IPS DF 6.9 (cell line): ENCODE data around the gene BUD23.

Source experiments
- DNase-seq: peaks from one replicate; pipeline ENCODE4 v3.0.0-alpha.2; 2013; ENCODE audit warnings: low read depth, low spot score
- H3K27ac ChIP-seq: one replicate; pipeline ENCODE4 v1.5.1; 2013; ENCODE audit warnings: low read length, control low read depth
- H3K27me3 ChIP-seq: 2 replicates; pipeline ENCODE4 v1.6.1; 2013; ENCODE audit warnings: mild to moderate bottlenecking, low read length; ENCODE audit not compliant: control insufficient read depth, insufficient read depth
- H3K36me3 ChIP-seq: 2 replicates; pipeline ENCODE4 v1.6.1; 2013; ENCODE audit warnings: low read length; ENCODE audit not compliant: control insufficient read depth, insufficient read depth
- H3K4me1 ChIP-seq: 2 replicates; pipeline ENCODE4 v1.6.1; 2013; ENCODE audit warnings: low read length; ENCODE audit not compliant: control insufficient read depth, insufficient read depth
- H3K4me3 ChIP-seq: 2 replicates; pipeline ENCODE4 v1.5.1; 2013; ENCODE audit warnings: mild to moderate bottlenecking, low read length
- H3K9me3 ChIP-seq: 2 replicates; pipeline ENCODE4 v1.6.1; 2013; ENCODE audit warnings: low read length, inconsistent platforms; ENCODE audit not compliant: control insufficient read depth, insufficient read depth
- WGBS: extraction: QIAGEN DNeasy Blood & Tissue Kit; methylation state at CpG from one replicate; pipeline ENCODE4 v1.1.7; 2013; ENCODE audit warnings: mixed read lengths, missing lambda C conversion rate; ENCODE audit not compliant: insufficient read length, insufficient coverage; 5-methylcytosine and 5-hydroxymethylcytosine counted together

Gene BUD23

GRCh38 chr7:73740212-73740611 is 56.8 kb downstream of the BUD23 start:
- no peaks in the 10 kb centered on the region for H3K9me3 ChIP-seq
- no peaks in the 10 kb centered on the region for H3K27me3 ChIP-seq
- H3K4me3 ChIP-seq: no peak overlapping the region
- no peak for DNase-seq
- H3K36me3 ChIP-seq: peaks cover 7% of the 10 kb centered on the region; the same call in 1 of the 2 replicates
- peaks cover 11% of the 10 kb centered on the region; the same call in 1 of the 2 replicates for H3K4me1 ChIP-seq
- no peak overlapping the region for H3K27ac ChIP-seq
- no CpG with 5 or more reads among the region's 7 CpGs for WGBS

GRCh38 chr7:73740771-73741170 is 57.4 kb downstream of the BUD23 start:
- WGBS: no CpG with 5 or more reads among the region's 5 CpGs
- no peak for DNase-seq
- H3K27ac ChIP-seq: no peak overlapping the region

GRCh38 chr7:73741600-73741999 is 58.2 kb downstream of the BUD23 start:
- Histone ChIP-seq H3K36me3 (peaks cover under 1% of the 10 kb centered on the region; the same call in 1 of the 2 replicates), H3K27ac (no peak overlapping the region), H3K4me3 (no peak overlapping the region), H3K27me3 (no peaks in the 10 kb centered on the region), H3K9me3 (no peaks in the 10 kb centered on the region), H3K4me1 (peaks cover 11% of the 10 kb centered on the region; the same call in 1 of the 2 replicates)
- WGBS: no CpG with 5 or more reads among the region's 5 CpGs
- no peak for DNase-seq

More at GRCh38 chr7:73740771-73741170, 57.4 kb downstream of the BUD23 start:
- Histone ChIP-seq H3K4me3 (no peak overlapping the region), H3K4me1 (peaks cover 11% of the 10 kb centered on the region; the same call in 1 of the 2 replicates), H3K36me3 (peaks cover 4% of the 10 kb centered on the region; the same call in 1 of the 2 replicates), H3K9me3 (no peaks in the 10 kb centered on the region), H3K27me3 (no peaks in the 10 kb centered on the region)

- Histone ChIP-seq H3K9me3 (no peaks in the 10 kb centered on the region), H3K27me3 (no peaks in the 10 kb centered on the region), H3K4me1 (peaks cover 11% of the 10 kb centered on the region; the same call in 1 of the 2 replicates), H3K4me3 (no peak overlapping the region; the same call in 1 of the 2 replicates), H3K27ac (no peak overlapping the region), H3K36me3 (no peaks in the 10 kb centered on the region)
- WGBS: no CpG with 5 or more reads among the region's 7 CpGs
- no peak for DNase-seq
Measured at GRCh38 chr7:73742338-73742752, 58.9 kb downstream of the BUD23 start.

GRCh38 chr7:73742753-73743641 is 59.6 kb downstream of the BUD23 start:
- Histone ChIP-seq H3K4me3 (no peak overlapping the region; the same call in 1 of the 2 replicates), H3K9me3 (no peaks in the 10 kb centered on the region), H3K36me3 (no peaks in the 10 kb centered on the region), H3K27me3 (no peaks in the 10 kb centered on the region), H3K27ac (no peak overlapping the region), H3K4me1 (peaks cover 11% of the 10 kb centered on the region; the same call in 1 of the 2 replicates)
- WGBS: no CpG with 5 or more reads among the region's 35 CpGs
- no peak for DNase-seq

GRCh38 chr7:73746378-73746777 is 63.0 kb downstream of the BUD23 start:
- Histone ChIP-seq H3K4me1 (peaks cover 11% of the 10 kb centered on the region; the same call in 1 of the 2 replicates), H3K27me3 (no peaks in the 10 kb centered on the region), H3K9me3 (no peaks in the 10 kb centered on the region), H3K36me3 (no peaks in the 10 kb centered on the region), H3K4me3 (no peak overlapping the region), H3K27ac (no peak overlapping the region)
- WGBS: no CpG with 5 or more reads among the region's 4 CpGs
- no peak for DNase-seq
